Panc1 (cell line): ENCODE data around the gene PJA2. TPM values are rescaled to one million over a fixed set of nuclear protein-coding genes. Genes with fewer than 3 reads are reported as not detected.

Source experiments
- ATAC-seq: fragments of 200-7000 bp; cut with Tn5 transposase; 2 replicates; pipeline ENCODE4 v1.9.1; 2020; ENCODE audit warnings: mild to moderate bottlenecking, moderate library complexity
- BruUV-seq: library from RNA; stranded (reverse); fragments of 400-500 nt; replicated peaks from 2 replicates; lab custom pipeline; 2021; lab: Mats Ljungman, UMichigan
- CTCF ChIA-PET: fragments of 300-600 bp; sonication (Branson Sonifier 250); formaldehyde crosslinking; loops from one replicate; lab custom pipeline; 2022; ENCODE audit warnings: antibody characterized with exemption; lab: Charles Lee
- POLR2A ChIA-PET: fragments of 300-600 bp; sonication (Branson Sonifier 250); formaldehyde crosslinking; loops from one replicate; lab custom pipeline; 2022; ENCODE audit warnings: antibody characterized with exemption; lab: Charles Lee
- DNase-seq: peaks from one replicate; pipeline ENCODE4 v3.0.0-alpha.2; 2010; ENCODE audit warnings: low read depth, low spot score
- H3K27ac ChIP-seq: 2 replicates; pipeline ENCODE4 v1.5.1; 2011; ENCODE audit warnings: mild to moderate bottlenecking, low read length, inconsistent platforms
- H3K27me3 ChIP-seq: fragments of 200-500 bp; sonication (Bioruptor generic); 2 replicates; pipeline ENCODE4 v1.6.0; 2014; ENCODE audit warnings: low read length, inconsistent platforms; ENCODE audit not compliant: control insufficient read depth, insufficient read depth
- H3K36me3 ChIP-seq: fragments of 200-500 bp; sonication (Bioruptor generic); 2 replicates; pipeline ENCODE4 v1.5.1; 2014; ENCODE audit warnings: inconsistent platforms, mild to moderate bottlenecking, low read length, moderate library complexity; ENCODE audit not compliant: control insufficient read depth, insufficient read depth
- H3K4me1 ChIP-seq: 2 replicates; pipeline ENCODE4 v1.5.1; 2011; ENCODE audit warnings: inconsistent platforms, mild to moderate bottlenecking, low read length, moderate library complexity; ENCODE audit not compliant: control insufficient read depth, insufficient read depth
- H3K4me3 ChIP-seq, 2 experiments: 2 replicates each; pipeline ENCODE4 v1.5.1; 2011 to 2012; ENCODE audit warnings: low read depth in 2 of 2, low read length in 2 of 2, mild to moderate bottlenecking in 2 of 2, inconsistent platforms in 1 of 2, moderate library complexity in 1 of 2
- H3K9me3 ChIP-seq: fragments of 200-500 bp; sonication (Bioruptor generic); 2 replicates; pipeline ENCODE4 v1.5.1; 2014; ENCODE audit warnings: low read depth, mild to moderate bottlenecking, inconsistent platforms, low read length, moderate library complexity; ENCODE audit not compliant: control insufficient read depth, insufficient read depth
- POLR2AphosphoS5 ChIP-seq: IDR thresholded peaks from 2 replicates; pipeline ENCODE4 v1.6.1; 2012; ENCODE audit warnings: mild to moderate bottlenecking, low read depth, low read length, moderate library complexity
- REST ChIP-seq, 2 experiments: IDR thresholded peaks; 2 replicates each; pipeline ENCODE4 v1.6.1; 2011 to 2012; ENCODE audit warnings: low read depth in 2 of 2, control low read depth in 1 of 2, low read length in 1 of 2, mild to moderate bottlenecking in 1 of 2, moderate library complexity in 1 of 2; ENCODE audit not compliant: insufficient read depth in 1 of 2
- SIN3A ChIP-seq: IDR thresholded peaks from 2 replicates; pipeline ENCODE4 v1.6.1; 2012; ENCODE audit warnings: low read depth, mild to moderate bottlenecking, low read length, moderate library complexity, borderline replicate concordance; ENCODE audit not compliant: insufficient read depth
- TCF7L2 ChIP-seq: IDR thresholded peaks from 2 replicates; pipeline ENCODE4 v1.6.1; 2011; ENCODE audit warnings: mild to moderate bottlenecking, low read depth, low read length, inconsistent platforms
- in situ Hi-C: cut with HindIII; loops from 2 replicates; pipeline ENCODE4 v1.10.0; 2016; ENCODE audit warnings: low sequenced_read_pairs, low pct_unique_long_range_greater_than_20kb
- intact Hi-C: fragments of 100-400 bp; cut with micrococcal nuclease; formaldehyde crosslinking; loops from one replicate; pipeline ENCODE4 v1.10.0; 2022; ENCODE audit not compliant: unreplicated experiment
- total RNA-seq: library from RNA; stranded (reverse); gene quantifications from one replicate; pipeline ENCODE4 v1.2.1, GENCODE V29; 2021; ENCODE audit not compliant: unreplicated experiment
- TF ChIP-seq, protein P1 (sequence below): fragments of 450-650 bp; IDR thresholded peaks from 2 replicates; pipeline ENCODE4 v1.5.1; 2017; ENCODE audit warnings: mild to moderate bottlenecking

PJA2 gene
- total RNA-seq, 1 experiment from 2014 or later = 33.6 TPM

DNA sequence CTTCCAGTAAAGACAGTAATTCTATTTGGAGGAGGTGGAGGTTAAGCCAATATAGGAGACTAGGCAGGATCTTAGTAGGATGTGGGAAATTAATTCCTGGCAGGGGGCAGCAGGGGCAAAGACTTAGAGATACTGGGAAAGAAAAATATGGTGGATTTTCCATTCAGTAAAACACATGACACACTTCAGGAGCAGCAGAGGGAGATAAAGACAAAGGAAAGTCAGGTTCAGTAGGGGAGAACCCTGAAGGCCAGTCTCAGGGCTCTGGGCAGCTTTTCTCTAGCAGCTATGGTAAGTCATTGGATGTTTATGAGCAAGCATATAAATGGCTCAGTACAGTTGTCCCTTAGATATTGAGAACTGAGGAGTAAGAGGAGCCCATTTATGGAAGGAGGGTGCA is 105.5 kb downstream of the PJA2 start:
- intact Hi-C loops (no loop called here), in situ Hi-C loops (no loop called here)
- Histone ChIP-seq H3K4me3 (no peak overlapping the region), H3K27me3 (peaks cover 9% of the 10 kb centered on the region), H3K9me3 (no peaks in the 10 kb centered on the region), H3K36me3 (no peaks in the 10 kb centered on the region), H3K4me1 (no peaks in the 10 kb centered on the region), H3K27ac (no peak overlapping the region)
- ATAC-seq = no peak
- ChIA-PET POLR2A (no interaction called here), CTCF (no interaction called here)
- no TSS peak for BruUV-seq
- TF ChIP-seq SIN3A = no peak
- TF ChIP-seq, protein P1, sequence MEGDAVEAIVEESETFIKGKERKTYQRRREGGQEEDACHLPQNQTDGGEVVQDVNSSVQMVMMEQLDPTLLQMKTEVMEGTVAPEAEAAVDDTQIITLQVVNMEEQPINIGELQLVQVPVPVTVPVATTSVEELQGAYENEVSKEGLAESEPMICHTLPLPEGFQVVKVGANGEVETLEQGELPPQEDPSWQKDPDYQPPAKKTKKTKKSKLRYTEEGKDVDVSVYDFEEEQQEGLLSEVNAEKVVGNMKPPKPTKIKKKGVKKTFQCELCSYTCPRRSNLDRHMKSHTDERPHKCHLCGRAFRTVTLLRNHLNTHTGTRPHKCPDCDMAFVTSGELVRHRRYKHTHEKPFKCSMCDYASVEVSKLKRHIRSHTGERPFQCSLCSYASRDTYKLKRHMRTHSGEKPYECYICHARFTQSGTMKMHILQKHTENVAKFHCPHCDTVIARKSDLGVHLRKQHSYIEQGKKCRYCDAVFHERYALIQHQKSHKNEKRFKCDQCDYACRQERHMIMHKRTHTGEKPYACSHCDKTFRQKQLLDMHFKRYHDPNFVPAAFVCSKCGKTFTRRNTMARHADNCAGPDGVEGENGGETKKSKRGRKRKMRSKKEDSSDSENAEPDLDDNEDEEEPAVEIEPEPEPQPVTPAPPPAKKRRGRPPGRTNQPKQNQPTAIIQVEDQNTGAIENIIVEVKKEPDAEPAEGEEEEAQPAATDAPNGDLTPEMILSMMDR = no peak
- no peak for TF ChIP-seq POLR2AphosphoS5
- TF ChIP-seq TCF7L2 = no peak
- TF ChIP-seq REST (IDR thresholded peaks at IDR 0.05; ENCODE audit: insufficient read depth in 1 of 2, low read depth in 2 of 2, low read length in 1 of 2) = no peak
- no peak for DNase-seq

- in situ Hi-C loops (no loop called here), intact Hi-C loops (no loop called here)
- no peaks in the 10 kb centered on the region for H3K9me3 ChIP-seq
- no peak overlapping the region for H3K4me3 ChIP-seq
- BruUV-seq = no TSS peak
- H3K27ac ChIP-seq = no peak overlapping the region
- H3K36me3 ChIP-seq = no peaks in the 10 kb centered on the region
- peaks cover 5% of the 10 kb centered on the region for H3K27me3 ChIP-seq
- no peaks in the 10 kb centered on the region for H3K4me1 ChIP-seq
- no peak for ATAC-seq
- TF ChIP-seq, protein P1 = no peak
- no peak for TF ChIP-seq POLR2AphosphoS5
- no peak for DNase-seq
- CTCF ChIA-PET = no interaction called here
- POLR2A ChIA-PET = no interaction called here
These were observed 109.4 kb downstream of the PJA2 start for GRCh38 chr5:109300367-109300766.
